ENCODE results near the gene PRKCQ.
"Not testable (repeated sequence)": the region's sequence is repeated elsewhere in the genome, so short reads cannot be mapped to it uniquely, and the experiment has no call there.

PRKCQ gene

DNA sequence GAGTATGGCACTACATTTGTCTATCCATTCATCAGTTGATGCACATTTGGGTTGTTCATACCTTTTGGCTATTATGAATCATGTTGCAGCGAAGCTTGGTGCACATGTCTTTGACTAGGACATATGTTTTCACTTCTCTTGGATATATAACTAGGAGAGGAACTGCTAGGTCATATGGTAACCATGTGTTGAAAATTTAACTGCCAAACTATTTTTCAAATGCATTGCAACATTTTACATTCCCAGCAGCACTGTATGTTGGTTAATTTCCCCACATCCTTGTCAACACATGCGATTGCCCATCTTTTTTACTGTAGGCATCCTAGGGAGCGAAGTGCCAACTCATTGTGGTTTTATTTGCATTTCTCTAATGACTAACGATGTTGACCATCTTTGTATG, 183.4 kb downstream of the PRKCQ start:
- FAIRE-seq (no peak), DNase-seq (ENCODE audit: insufficient read length, low spot score) (no peak)
- no peak for TF ChIP-seq POLR2A (IDR thresholded peaks at IDR 0.05; ENCODE audit: low read depth, low read length)

DNA sequence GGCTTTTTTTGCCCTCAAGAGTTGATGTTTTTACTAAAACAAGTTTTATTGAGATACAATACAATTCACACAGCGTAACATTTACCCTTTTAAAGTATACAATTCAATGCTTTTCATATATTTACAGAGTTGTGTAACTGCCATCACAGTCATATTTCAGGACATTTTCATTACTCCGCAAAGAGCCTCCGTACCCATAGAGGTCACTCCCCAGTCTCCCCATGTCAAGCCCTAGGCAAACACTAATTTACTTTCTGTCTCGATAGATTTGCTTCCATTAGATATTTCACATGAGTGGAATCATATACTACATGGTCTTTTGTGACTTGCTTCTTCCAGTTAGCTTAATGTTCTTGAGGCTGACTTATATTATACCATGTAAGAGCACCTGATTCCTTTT, 183.8 kb downstream of the PRKCQ start:
- FAIRE-seq (no peak), DNase-seq (ENCODE audit: insufficient read length, low spot score) (no peak)
- TF ChIP-seq POLR2A (IDR thresholded peaks at IDR 0.05; ENCODE audit: low read depth, low read length), result no peak

DNA sequence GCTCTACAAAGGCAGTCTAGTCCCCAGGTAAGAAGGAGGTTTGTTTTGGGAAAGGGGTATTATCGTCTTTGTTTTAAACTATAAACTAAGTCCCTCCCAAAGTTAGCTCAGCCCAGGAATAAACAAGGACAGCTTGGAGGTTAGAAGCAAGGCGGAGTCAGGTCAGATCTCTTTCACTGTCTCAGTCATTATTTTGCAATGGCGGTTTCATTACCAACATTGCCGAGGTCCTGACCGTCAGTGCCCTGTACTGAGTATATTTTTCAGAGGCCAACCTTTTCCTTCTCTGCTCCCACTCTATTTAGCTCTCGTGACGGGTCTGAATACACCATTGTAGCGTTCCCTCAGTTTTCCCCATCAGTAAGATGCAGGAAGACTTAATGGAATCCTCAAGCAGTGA, 184.5 kb downstream of the PRKCQ start:
- FAIRE-seq, result no peak
- DNase-seq (ENCODE audit: insufficient read length, low spot score), result no peak
- TF ChIP-seq POLR2A (IDR thresholded peaks at IDR 0.05; ENCODE audit: low read depth, low read length), result no peak

DNA sequence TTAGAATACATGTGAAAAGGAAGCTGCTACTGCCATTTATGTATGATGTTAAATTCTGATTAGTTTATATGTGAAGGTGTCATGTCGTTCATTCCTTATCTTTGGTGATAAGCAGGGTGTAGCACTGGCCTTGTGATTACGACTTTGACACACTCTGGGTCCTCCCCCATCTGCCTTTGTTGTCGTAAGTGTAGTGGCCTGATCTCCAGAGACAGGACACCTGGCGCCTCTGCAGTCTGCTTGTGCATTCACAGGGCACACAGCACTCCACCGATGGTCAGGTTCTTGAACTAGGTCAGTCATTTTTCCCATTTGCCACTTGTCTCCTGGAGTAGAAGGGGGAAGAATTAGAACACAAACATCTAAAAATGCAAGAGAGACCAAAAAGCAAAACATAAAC, 186.0 kb downstream of the PRKCQ start:
- no peak for TF ChIP-seq POLR2A (IDR thresholded peaks at IDR 0.05; ENCODE audit: low read depth, low read length)
- FAIRE-seq, result no peak
- DNase-seq (ENCODE audit: insufficient read length, low spot score), result no peak

DNA sequence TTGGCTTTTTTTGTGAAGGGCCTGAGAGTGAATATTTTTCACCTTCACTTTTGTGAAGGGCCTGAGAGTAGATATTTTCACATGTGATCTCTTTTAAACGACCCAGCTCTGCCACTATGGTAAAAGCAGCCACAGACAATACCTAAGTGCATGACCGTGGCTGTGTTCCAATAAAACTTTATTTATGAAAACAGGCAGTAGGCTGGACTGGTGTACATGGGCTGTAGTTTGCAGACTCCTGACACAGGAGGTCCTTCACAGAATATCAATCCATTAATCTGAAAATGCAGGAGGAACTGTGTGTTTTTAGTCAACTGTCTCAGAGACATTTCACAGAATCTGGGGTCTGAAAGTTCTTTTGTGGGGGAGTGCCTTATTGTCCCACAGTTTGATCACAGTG, 186.9 kb downstream of the PRKCQ start:
- DNase-seq (ENCODE audit: insufficient read length, low spot score) (no peak), FAIRE-seq (no peak)
- no peak for TF ChIP-seq POLR2A (IDR thresholded peaks at IDR 0.05; ENCODE audit: low read depth, low read length)

DNA sequence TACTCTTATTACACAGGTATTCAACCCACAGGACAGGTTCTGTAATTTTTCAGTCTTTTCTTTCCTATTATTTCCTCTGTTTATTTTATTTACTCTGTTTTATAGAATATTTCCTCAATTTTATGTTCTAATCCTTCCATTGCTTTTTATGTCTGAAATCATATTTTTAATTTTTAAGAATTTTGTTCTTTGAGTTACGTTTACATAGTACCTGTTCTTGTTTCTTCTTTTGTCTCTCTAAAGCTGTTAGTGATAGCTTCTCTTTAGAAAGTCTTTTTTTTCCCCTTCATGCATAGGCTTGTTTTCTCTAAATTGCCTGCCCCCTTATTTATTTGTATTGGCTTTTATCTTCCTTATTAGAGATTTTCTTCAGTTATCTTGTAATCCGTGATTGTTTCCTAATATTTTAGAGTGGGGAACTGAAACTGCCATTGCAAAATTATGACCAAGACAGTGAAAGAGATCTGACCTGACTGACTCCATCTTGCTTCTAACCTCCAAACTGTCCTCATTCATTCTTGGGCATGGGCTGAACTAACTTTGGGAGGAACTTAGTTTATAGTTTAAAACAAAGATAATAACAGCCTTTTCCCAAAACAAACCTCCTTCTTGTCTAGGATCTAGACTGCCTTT, 189.7 kb downstream of the PRKCQ start:
- FAIRE-seq (no peak), DNase-seq (ENCODE audit: insufficient read length, low spot score) (no peak)
- no peak for TF ChIP-seq POLR2A (IDR thresholded peaks at IDR 0.05; ENCODE audit: low read depth, low read length)

DNA sequence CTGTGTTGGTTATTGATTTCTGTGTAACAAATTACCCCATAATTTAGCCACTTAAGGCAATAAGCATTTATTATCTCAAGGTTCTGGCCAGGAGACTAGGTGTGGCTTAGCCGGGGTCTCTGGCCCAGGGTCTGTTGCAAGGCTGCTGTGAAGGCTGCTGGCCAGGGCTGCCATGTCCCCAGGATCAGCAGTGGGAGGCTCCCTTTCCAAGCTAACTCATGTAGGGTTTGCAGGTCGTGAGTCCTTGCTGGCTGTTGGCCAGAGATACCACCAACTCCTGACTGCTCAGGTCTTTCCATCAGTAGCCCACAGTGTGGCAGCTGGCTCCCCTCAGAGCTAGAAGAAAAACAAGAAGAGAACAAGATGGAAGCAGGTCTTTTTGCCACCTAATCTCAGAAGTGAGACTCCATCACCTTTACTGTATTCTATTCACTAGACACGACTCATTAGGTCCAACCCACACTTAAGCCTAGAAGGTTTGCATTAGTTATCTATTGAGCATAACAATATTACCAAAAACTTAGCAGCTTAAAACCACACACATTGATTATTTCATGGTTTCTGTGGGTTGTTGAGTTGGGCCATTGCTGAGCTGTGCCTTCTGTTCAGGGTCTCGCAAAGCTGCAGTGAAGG, 191.7 kb downstream of the PRKCQ start:
- TF ChIP-seq POLR2A (IDR thresholded peaks at IDR 0.05; ENCODE audit: low read depth, low read length), result no peak
- FAIRE-seq, result no peak
- no peak for DNase-seq (ENCODE audit: insufficient read length, low spot score)

DNA sequence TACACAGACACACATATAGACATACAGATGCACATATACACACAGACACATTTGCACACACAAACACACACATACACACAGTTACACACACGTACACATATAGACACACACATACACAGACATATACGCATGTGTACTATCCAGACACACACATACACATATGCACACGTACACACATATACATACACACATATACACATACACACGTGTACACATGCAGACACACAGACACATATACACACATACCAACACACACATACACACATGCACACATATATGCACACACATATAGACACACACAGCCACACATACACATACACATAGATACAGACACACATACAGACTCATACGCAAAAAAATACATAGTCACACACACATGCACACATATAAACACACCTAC, 193.1 kb downstream of the PRKCQ start:
- DNase-seq (ENCODE audit: insufficient read length, low spot score) (no peak), FAIRE-seq (no peak)
- no peak for TF ChIP-seq POLR2A (IDR thresholded peaks at IDR 0.05; ENCODE audit: low read depth, low read length)

DNA sequence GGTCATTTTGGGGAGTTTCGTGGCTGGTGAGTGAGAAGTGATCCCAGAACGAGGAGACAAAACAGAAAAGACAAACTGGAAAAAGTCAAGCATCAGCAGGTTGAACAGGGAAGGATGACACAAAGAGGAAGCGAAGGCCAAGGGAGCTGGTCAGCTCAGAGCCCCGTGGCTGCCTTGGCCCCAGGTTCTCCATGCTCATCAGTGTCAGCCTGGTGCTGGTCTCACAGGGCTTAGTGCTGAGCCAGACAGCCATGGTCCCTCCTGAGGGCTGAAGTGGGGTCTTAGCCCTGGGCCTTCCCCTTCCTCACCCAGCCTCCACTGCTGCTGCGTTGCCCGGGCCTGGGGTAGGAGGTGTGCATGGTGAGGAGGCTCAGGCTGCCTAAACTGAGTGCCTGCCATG, 193.7 kb downstream of the PRKCQ start:
- no peak for DNase-seq (ENCODE audit: insufficient read length, low spot score)

DNA sequence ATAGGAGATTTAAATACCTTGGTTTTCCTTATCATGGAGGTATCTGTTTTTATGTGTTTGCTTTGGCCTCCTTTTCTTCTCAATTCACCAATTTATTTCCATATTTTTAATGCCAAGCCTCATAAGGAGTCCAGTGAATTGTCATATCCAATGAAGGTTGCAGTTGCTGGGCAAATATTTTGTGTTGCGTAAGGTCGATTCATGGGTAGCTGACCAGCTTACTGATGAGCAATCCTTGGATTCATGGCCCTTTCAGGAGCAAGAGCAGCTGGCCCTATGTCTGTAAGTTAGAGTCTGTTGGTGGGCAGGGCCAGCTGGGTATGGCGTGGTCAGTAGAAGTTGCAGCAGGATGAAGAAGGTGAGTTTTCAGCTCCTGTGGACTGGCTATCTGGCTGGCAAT, 194.4 kb downstream of the PRKCQ start:
- FAIRE-seq (no peak), DNase-seq (ENCODE audit: insufficient read length, low spot score) (no peak)
- no peak for TF ChIP-seq POLR2A (IDR thresholded peaks at IDR 0.05; ENCODE audit: low read depth, low read length)

More for the DNA sequence above, 193.7 kb downstream of the PRKCQ start:
- FAIRE-seq, result no peak
- TF ChIP-seq POLR2A (IDR thresholded peaks at IDR 0.05; ENCODE audit: low read depth, low read length), result no peak

DNA sequence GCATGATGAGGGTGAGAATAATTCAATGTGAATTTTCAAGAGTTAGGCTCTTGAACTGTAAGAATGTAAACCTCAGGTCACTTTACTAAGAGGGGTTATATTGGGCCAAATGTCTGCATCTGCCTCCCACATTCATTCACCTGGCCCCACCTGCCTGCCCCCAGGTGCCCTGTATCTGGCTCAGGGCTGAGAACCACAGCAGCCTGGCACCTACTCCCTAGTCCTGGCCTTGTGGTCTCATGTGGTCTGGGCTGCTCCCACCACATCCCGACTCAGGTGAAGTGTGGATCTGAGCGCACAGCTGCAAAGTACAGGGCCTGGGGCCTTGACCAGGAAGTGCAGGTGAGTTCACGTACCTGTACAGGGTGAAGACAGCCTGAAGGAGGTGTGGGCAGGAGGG, 195.2 kb downstream of the PRKCQ start:
- FAIRE-seq (no peak), DNase-seq (ENCODE audit: insufficient read length, low spot score) (no peak)
- no peak for TF ChIP-seq POLR2A (IDR thresholded peaks at IDR 0.05; ENCODE audit: low read depth, low read length)

DNA sequence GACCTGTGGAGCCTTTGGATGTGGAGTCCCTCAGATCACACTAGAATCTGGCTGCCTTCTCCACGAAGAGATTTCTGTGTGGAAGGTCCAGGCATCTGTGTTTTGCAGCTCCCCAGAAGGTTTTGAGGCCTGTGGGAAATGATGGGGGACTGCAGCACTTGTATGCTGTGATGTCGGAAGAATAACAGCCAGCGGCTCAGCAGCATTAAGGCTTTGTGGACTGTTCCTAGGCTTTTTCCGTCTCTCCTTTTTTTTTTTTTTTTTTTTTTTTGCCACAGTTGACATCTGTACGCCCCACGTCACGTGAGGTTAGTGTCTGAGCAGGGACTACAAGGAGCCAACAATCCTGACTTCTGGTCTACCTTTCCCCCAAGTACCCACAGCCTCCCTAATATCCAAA, 196.0 kb downstream of the PRKCQ start:
- DNase-seq (ENCODE audit: insufficient read length, low spot score) (no peak), FAIRE-seq (no peak)
- no peak for TF ChIP-seq POLR2A (IDR thresholded peaks at IDR 0.05; ENCODE audit: low read depth, low read length)

DNA sequence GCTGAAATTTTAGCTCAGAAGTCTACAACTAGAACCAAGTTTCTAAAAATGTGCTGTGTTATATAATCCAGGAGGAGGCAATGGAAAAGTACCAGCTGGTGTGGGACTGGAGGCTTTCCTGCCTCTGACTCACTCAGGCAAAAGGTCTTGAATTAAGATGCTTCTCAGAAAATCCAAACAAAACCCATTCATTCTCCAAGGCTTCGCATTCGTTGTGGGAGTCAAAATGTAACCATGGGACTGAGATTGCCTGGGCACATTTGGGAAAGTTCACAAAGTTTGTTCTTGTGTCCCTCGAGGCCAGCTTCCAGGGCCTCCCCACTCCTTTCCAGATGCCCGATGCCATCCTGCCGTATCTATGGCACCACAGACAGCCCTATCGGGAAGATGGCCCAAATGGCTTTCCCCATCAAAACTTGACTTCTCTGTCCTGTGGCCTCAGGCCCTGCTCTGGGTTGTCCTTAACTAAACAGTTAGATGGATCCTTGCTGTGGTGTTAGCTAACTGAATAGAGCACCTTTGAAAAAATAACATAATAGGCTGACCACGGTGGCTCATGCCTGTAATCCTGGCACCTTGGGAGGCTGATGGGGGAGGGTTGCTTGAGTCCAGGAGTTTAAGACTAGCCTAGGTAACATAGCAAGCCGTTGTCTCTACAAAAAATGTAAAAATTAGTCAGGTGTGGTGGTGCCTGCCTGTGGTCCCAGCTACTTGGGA, 196.8 kb downstream of the PRKCQ start:
- DNase-seq (ENCODE audit: insufficient read length, low spot score) (no peak), FAIRE-seq (no peak)
- TF ChIP-seq POLR2A (IDR thresholded peaks at IDR 0.05; ENCODE audit: low read depth, low read length), result no peak

DNA sequence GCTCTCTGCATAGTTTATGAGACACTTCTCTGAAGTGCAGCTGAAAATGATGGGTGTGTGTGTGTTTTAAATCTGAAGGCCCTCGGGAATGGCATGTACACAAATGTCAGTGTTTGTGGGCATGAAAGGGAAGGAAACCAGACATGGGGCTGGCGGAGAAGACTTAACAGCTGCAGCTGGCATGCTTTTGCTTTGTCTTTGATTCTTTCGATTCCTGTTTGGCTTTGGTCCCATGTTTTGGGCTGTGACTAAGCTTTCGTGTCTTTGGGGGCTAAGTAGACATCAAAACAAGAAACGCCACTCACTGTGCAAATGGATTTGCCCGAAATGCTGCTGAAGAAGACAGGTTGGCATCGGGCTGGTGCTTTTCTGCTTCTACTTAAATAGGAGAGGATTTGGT, 198.0 kb downstream of the PRKCQ start:
- TF ChIP-seq POLR2A (IDR thresholded peaks at IDR 0.05; ENCODE audit: low read depth, low read length), result no peak
- DNase-seq (ENCODE audit: insufficient read length, low spot score) (no peak), FAIRE-seq (no peak)

DNA sequence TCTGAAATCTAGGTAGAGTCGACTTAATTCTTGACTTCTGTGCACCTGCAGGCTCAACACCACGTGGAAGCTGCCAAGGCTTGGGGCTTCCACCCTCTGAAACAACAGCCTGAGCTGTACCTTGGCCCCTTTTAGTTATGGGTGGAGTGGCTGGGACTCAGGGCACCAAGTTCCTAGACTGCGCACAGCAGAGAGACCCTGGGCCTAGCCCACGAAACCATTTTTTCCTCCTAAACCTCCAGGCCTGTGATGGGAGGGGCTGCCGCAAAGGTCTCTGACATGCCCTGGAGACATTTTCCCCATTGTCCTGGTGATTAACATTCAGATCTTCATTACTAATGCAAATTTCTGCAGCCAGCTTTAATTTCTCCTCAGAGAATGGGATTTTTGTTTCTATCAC, 199.6 kb downstream of the PRKCQ start:
- DNase-seq (ENCODE audit: insufficient read length, low spot score); FAIRE-seq: not testable (repeated sequence)

All from H54 (cell line).